Stomach (tissue), 9 donors: ENCODE results near the gene TSPAN11. TPM values are rescaled to one million over a fixed set of nuclear protein-coding genes. Genes with fewer than 3 reads are reported as not detected.
A peak's percentile ranks its signal among the peaks of the same experiment; 100 is the strongest.

Experiments used
- DNase-seq, 2 donors: peaks; one replicate each; pipeline versions ENCODE4 v3.0.0 to v3.0.0-alpha.2; 2013 to 2019
- H3K27ac ChIP-seq, 5 donors: fragments of 200-600 bp in 4 of 5; sonication (generic) in 4 of 5; one replicate each; pipeline ENCODE4 v1.5.1; 2013 to 2019; ENCODE audit warnings: mild to moderate bottlenecking in 1 of 5, moderate library complexity in 1 of 5
- H3K27me3 ChIP-seq, 3 donors: fragments of 200-600 bp; sonication (generic); one replicate each; pipeline ENCODE4 v1.5.1; 2017 to 2019; ENCODE audit warnings: mixed run types in 1 of 3
- H3K36me3 ChIP-seq, 4 donors: fragments of 200-600 bp; sonication (generic); 1 replicate in 3 of 4; 2 replicates in 1 of 4; pipeline ENCODE4 v1.5.1; 2016 to 2019
- H3K4me1 ChIP-seq, 4 donors: fragments of 200-600 bp; sonication (generic); one replicate each; pipeline ENCODE4 v1.5.1; 2016 to 2019
- H3K4me3 ChIP-seq, 4 donors: fragments of 200-600 bp; sonication (generic) in 3 of 4; one replicate each; pipeline ENCODE4 v1.5.1; 2016 to 2019; ENCODE audit warnings: mild to moderate bottlenecking in 1 of 4
- H3K9me3 ChIP-seq, 4 donors: fragments of 200-600 bp; sonication (generic); one replicate each; pipeline ENCODE4 v1.5.1; 2016 to 2019
- EP300 ChIP-seq: sonication (generic); formaldehyde crosslinking; IDR thresholded peaks from one replicate; pipeline ENCODE4 v1.6.1; 2017; ENCODE audit warnings: antibody characterized with exemption
- POLR2A ChIP-seq, 4 donors: fragments of 450-650 bp; IDR thresholded peaks; one replicate each; pipeline ENCODE4 v1.6.1; 2016; ENCODE audit warnings: antibody characterized with exemption in 4 of 4, control low read depth in 2 of 4, mild to moderate bottlenecking in 1 of 4, moderate library complexity in 1 of 4
- POLR2AphosphoS5 ChIP-seq, 3 donors: sonication (generic); formaldehyde crosslinking; IDR thresholded peaks; one replicate each; pipeline ENCODE4 v1.6.1; 2016; ENCODE audit warnings: antibody characterized with exemption in 3 of 3
- WGBS, 5 donors: extraction: QIAGEN DNeasy Blood & Tissue Kit in 3 of 5; methylation state at CpG; one replicate each; pipeline versions ENCODE4 v1.1.5 to v1.1.7; 2013 to 2018; 5-methylcytosine and 5-hydroxymethylcytosine counted together
- intact Hi-C: fragments of 100-400 bp; cut with DNase I; formaldehyde crosslinking; loops from one replicate; pipeline ENCODE4 v1.15.1; 2023; ENCODE audit warnings: low total_unique reads
- polyA plus RNA-seq, 3 donors: library from polyadenylated mRNA; stranded (reverse); fragments of 200-250 nt; gene quantifications; one replicate each; pipeline ENCODE4 v1.2.3, GENCODE V29; 2013
- total RNA-seq, 5 donors: library from RNA; depleted of rRNA; stranded (reverse); fragments of >200 nt; gene quantifications; one replicate each; pipeline versions ENCODE4 v1.1.0 to v1.2.3, GENCODE V29; 2014 to 2016
- TF ChIP-seq, protein P1 (sequence below), 7 experiments: fragments of 450-650 bp in 4 of 7; fragments of 200-600 bp in 3 of 7; sonication (generic) in 3 of 7; IDR thresholded peaks; one replicate each; pipeline ENCODE4 v1.5.1; 2016 to 2019; ENCODE audit warnings: antibody characterized with exemption in 7 of 7, control low read depth in 2 of 7, mild to moderate bottlenecking in 1 of 7
- donor health status: healthy with polysubstance abuse.
- donor health status: Bipolar disorder and iron deficiency.
- donor health status: healthy.

TSPAN11 gene
- total and polyA plus RNA-seq, 8 donors, result under 0.01 to 5.5 (median 1.3) TPM

DNA sequence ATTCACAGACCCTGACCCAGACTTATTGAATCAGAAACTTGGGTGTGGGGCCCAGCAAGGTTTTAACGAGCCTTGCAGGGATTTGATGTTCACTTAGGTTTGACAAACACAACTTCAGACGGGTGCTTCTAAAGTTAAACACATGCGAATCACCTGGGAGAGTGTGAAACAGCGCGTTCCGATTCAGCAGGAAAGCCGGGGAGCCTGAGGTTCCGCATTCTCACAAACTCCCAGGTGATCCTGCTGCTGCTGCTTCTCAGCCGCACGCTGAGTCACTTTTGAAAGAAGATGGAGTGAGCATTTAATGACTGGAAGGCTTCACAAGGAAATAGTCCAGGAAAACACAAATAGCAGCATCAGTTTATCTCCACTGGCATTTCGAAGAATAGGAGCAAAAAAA lies 102.9 kb downstream of the TSPAN11 start:
- DNase-seq, result no peak
- TF ChIP-seq POLR2A (IDR thresholded peaks at IDR 0.05) (no peak), POLR2AphosphoS5 (IDR thresholded peaks at IDR 0.05) (no peak), EP300 (no peak)
- TF ChIP-seq, protein P1, sequence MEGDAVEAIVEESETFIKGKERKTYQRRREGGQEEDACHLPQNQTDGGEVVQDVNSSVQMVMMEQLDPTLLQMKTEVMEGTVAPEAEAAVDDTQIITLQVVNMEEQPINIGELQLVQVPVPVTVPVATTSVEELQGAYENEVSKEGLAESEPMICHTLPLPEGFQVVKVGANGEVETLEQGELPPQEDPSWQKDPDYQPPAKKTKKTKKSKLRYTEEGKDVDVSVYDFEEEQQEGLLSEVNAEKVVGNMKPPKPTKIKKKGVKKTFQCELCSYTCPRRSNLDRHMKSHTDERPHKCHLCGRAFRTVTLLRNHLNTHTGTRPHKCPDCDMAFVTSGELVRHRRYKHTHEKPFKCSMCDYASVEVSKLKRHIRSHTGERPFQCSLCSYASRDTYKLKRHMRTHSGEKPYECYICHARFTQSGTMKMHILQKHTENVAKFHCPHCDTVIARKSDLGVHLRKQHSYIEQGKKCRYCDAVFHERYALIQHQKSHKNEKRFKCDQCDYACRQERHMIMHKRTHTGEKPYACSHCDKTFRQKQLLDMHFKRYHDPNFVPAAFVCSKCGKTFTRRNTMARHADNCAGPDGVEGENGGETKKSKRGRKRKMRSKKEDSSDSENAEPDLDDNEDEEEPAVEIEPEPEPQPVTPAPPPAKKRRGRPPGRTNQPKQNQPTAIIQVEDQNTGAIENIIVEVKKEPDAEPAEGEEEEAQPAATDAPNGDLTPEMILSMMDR (IDR thresholded peaks at IDR 0.05), result no peak
- intact Hi-C loops, result no loop called here

DNA sequence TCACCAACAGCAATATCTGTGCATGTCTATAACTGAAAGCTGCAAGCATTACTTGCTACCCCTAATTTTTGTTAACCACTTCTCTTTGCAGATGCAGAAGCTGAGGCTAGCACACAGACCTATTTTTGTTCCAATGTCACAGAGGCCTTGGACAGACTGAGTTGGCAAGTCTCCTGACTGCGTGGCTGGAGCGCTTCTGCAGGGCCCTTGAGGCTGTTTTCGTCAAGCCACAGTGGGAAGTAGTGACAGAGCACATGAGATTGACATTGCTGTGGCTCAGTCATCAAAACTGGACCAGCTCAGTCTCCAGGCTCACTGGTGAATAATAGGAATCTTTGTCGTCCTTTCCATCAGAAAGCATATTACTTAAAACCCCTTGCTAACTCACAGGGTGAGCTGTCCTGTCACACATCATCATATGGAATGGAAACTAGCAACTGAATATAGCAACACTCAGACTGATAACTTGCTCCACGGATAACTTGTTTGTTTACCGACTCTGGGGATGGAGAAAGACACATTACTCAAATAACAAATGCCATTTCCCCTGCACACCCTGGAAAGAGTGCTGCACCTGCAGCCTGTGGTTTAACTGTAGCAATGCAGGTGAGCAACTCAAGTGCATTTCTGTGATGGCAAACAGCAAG lies 103.5 kb downstream of the TSPAN11 start:
- intact Hi-C loops, result no loop called here
- Histone ChIP-seq H3K27me3 (no peaks in the 10 kb centered on the region), H3K4me1 (no peaks in the 10 kb centered on the region), H3K4me3 (no peak overlapping the region), H3K36me3 (no peaks in the 10 kb centered on the region), H3K9me3 (no peaks in the 10 kb centered on the region), H3K27ac (no peak overlapping the region)
- peak in 1 of 2 donors; percentile 30 for DNase-seq
- 57 to 72% (median 68%) methylated on average over 6 of the region's 6 CpGs for WGBS, 5 donors
- TF ChIP-seq, protein P1 (IDR thresholded peaks at IDR 0.05), result no peak
- TF ChIP-seq POLR2AphosphoS5 (IDR thresholded peaks at IDR 0.05) (no peak), EP300 (no peak), POLR2A (IDR thresholded peaks at IDR 0.05) (no peak)

More for the DNA sequence above, 102.9 kb downstream of the TSPAN11 start:
- no peak overlapping the region for H3K4me3 ChIP-seq
- H3K4me1 ChIP-seq, result no peaks in the 10 kb centered on the region
- H3K27ac ChIP-seq, result no peak overlapping the region
- no peaks in the 10 kb centered on the region for H3K9me3 ChIP-seq
- H3K27me3 ChIP-seq, result no peaks in the 10 kb centered on the region
- no peaks in the 10 kb centered on the region for H3K36me3 ChIP-seq
- WGBS, 5 donors, result 70 to 82% (median 73%) methylated on average over 11 of the region's 11 CpGs

DNA sequence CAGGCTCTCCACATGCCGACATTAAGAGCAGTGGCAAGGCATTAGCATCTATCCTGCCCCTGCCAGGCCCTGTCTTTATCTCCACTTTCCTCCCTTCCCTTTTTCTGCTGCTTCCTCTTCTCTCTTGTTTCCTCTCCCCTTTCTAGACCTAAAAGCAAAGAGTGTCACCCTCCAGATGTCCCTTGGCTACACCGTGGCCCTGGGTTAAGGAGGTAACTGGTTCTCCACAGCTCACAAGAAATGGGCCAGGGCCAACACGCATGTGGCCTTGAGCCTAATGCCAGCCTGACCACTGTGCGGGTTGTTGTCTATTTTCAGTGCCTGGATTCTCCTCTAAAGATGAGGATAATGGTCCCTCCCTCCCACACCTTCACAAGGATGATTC lies 105.4 kb downstream of the TSPAN11 start:
- TF ChIP-seq POLR2AphosphoS5 (IDR thresholded peaks at IDR 0.05), result no peak
- TF ChIP-seq POLR2A (IDR thresholded peaks at IDR 0.05), result no peak
- TF ChIP-seq, protein P1 (IDR thresholded peaks at IDR 0.05), result no peak
- no peak for TF ChIP-seq EP300
- Histone ChIP-seq H3K36me3 (no peaks in the 10 kb centered on the region), H3K27me3 (no peaks in the 10 kb centered on the region), H3K4me1 (no peaks in the 10 kb centered on the region), H3K9me3 (no peaks in the 10 kb centered on the region), H3K4me3 (no peak overlapping the region), H3K27ac (no peak overlapping the region)
- 81 to 91% (median 85%) methylated on average over 4 of the region's 4 CpGs for WGBS, 5 donors
- intact Hi-C loops, result no loop called here
- DNase-seq, result no peak

DNA sequence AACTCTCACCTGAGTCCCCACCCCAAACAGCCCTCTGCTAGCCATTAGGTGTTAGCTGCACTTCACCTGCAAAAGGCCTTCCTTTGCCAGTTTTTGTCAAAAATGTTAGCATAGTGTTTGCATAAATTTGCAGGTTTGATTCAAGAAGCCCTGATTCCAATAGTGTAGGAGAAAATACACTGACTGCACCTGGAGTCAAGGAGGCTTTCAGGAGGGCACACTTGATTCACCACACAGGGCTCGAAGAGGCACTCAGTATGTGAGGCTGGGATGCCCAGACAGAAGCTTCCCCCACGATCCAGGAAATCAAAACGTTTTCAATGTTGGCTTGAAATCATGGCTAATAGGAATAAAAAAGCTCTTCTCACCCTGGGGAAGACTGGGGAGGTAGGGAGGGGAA lies 106.6 kb downstream of the TSPAN11 start:
- DNase-seq, result no peak
- no peaks in the 10 kb centered on the region for H3K27me3 ChIP-seq
- no peak for TF ChIP-seq POLR2AphosphoS5 (IDR thresholded peaks at IDR 0.05)
- TF ChIP-seq EP300, result no peak
- TF ChIP-seq, protein P1 (IDR thresholded peaks at IDR 0.05), result no peak
- TF ChIP-seq POLR2A (IDR thresholded peaks at IDR 0.05), result no peak
- no peaks in the 10 kb centered on the region for H3K4me1 ChIP-seq
- intact Hi-C loops, result no loop called here
- H3K4me3 ChIP-seq, result no peak overlapping the region
- no peaks in the 10 kb centered on the region for H3K36me3 ChIP-seq
- H3K9me3 ChIP-seq, result no peaks in the 10 kb centered on the region
- H3K27ac ChIP-seq, result no peak overlapping the region
- WGBS, 5 donors, result 47 to 74% (median 69%) methylated on average over 3 of the region's 3 CpGs
